Upper lobe of left lung (tissue), 6 donors: ENCODE measurements around the gene G6PC1. TPM values are rescaled to one million over a fixed set of nuclear protein-coding genes. Genes with fewer than 3 reads are reported as not detected.
"Not testable (repeated sequence)": the region's sequence is repeated elsewhere in the genome, so short reads cannot be mapped to it uniquely, and the experiment has no call there.

ENCODE experiments used
- ATAC-seq, 2 donors: fragments of 200-7000 bp; cut with Tn5 transposase; one replicate each; pipeline ENCODE4 v1.9.1; 2022; ENCODE audit warnings: mild to moderate bottlenecking in 2 of 2, moderate library complexity in 2 of 2; ENCODE audit not compliant: low FRiP score in 2 of 2
- DNase-seq, 2 donors: peaks; one replicate each; pipeline ENCODE4 v3.0.0-alpha.2; 2019 to 2020
- H3K27ac ChIP-seq, 4 donors: fragments of 200-600 bp; sonication (generic); one replicate each; pipeline ENCODE4 v1.5.1; 2016 to 2019
- H3K27me3 ChIP-seq, 4 donors: fragments of 200-600 bp; sonication (generic); one replicate each; pipeline ENCODE4 v1.5.1; 2017 to 2019
- H3K36me3 ChIP-seq, 4 donors: fragments of 200-600 bp; sonication (generic); one replicate each; pipeline ENCODE4 v1.5.1; 2016 to 2019
- H3K4me1 ChIP-seq, 4 donors: fragments of 200-600 bp; sonication (generic); one replicate each; pipeline ENCODE4 v1.5.1; 2018 to 2019
- H3K4me3 ChIP-seq, 4 donors: fragments of 200-600 bp; sonication (generic); one replicate each; pipeline ENCODE4 v1.5.1; 2017 to 2019; ENCODE audit warnings: mild to moderate bottlenecking in 2 of 4, moderate library complexity in 1 of 4
- H3K9me3 ChIP-seq, 4 donors: fragments of 200-600 bp; sonication (generic); one replicate each; pipeline ENCODE4 v1.5.1; 2018 to 2019
- EP300 ChIP-seq, 4 donors: sonication (generic); formaldehyde crosslinking; IDR thresholded peaks; one replicate each; pipeline ENCODE4 v1.5.1; 2017; ENCODE audit warnings: antibody characterized with exemption in 4 of 4, control low read depth in 2 of 4
- POLR2A ChIP-seq, 4 donors: fragments of 450-650 bp; IDR thresholded peaks; one replicate each; pipeline ENCODE4 v1.5.1; 2016 to 2017; ENCODE audit warnings: antibody characterized with exemption in 4 of 4, mild to moderate bottlenecking in 2 of 4
- POLR2AphosphoS5 ChIP-seq, 2 donors: sonication (generic); formaldehyde crosslinking; IDR thresholded peaks; one replicate each; pipeline ENCODE4 v1.5.1; 2017; ENCODE audit warnings: antibody characterized with exemption in 2 of 2
- WGBS, 2 donors: methylation state at CpG; one replicate each; pipeline ENCODE4 v1.1.5; 2017 to 2018; 5-methylcytosine and 5-hydroxymethylcytosine counted together
- total RNA-seq, 6 donors: library from RNA; depleted of rRNA in 4 of 6; stranded (reverse); fragments of >200 nt in 4 of 6; gene quantifications; one replicate each; pipeline versions ENCODE4 v1.1.0 to v1.2.1, GENCODE V29; 2016 to 2021
- TF ChIP-seq, protein P1 (sequence below), 6 experiments: fragments of 450-650 bp in 4 of 6; fragments of 200-600 bp in 2 of 6; sonication (generic) in 2 of 6; IDR thresholded peaks; one replicate each; pipeline ENCODE4 v1.5.1; 2016 to 2019; ENCODE audit warnings: antibody characterized with exemption in 6 of 6
- donor health status: DM: no; HTN: no; CAD: no; lungs with moderate emphysema.
- donor health status: DM: no; HTN: yes; CAD: no; lungs with severe emphysema.

Gene G6PC1
- total RNA-seq, 6 donors from 2014 or later: not detected

DNA sequence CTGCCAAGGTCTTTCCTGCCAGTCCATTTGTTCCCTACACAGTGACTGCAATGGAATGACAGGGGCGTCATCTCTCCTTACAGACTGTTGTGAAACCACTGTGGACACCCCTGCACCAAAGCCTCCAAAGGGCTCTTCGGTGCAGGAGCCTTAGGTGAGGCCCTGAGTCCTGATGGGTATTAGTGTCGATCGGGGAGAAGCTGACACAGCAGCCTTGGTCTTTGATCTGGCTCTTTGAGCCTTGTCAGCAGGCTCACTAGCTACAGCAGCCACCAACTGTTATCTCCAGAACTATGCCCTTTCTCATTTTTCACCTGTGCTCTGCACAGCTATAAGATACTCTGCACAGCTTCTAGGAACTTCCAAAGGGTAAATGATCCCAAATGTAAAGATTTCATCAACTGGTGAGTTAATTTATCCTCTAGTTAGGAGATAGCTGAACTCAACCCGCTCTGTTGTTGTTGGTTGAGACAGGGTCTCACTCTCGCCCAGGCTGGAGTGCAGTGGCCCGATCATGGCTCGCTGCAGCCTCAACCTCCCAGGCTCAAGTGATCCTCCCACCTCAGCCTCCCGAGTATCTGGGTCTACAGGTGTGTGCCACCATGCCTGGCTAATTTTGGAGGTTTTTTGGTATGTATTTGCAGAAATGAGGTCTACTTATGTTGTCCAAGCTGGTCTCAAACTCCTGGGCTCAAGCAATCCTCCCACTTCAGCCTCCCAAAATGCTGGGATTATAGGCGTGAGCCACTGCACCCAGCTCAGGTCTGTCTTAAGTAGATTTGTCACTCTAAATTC lies 19.7 kb downstream of the G6PC1 start:
- peaks cover 50 to 58% (median 54%) of the 10 kb centered on the region in 4 donors for H3K4me1 ChIP-seq

DNA sequence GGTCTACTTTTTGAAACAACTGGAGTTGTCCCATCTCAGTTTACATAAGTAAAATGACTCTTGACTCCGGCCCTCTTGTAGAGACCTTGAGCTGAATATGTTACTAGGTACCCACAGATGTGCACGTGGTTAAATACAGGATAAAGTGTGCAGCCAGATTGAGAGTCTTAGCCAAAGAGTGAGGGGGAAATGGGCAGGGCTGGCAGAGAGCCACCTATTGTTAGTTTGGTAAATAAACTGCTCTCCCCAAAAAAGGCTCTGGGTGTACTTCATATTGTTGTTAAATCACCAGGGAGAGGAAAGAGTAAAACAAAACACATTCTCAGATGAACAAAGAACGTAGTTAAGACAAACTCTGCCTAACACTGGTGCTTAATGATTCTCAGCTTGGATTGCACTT lies 20.3 kb downstream of the G6PC1 start:
- Histone ChIP-seq H3K4me1 (peaks cover 50 to 58% (median 54%) of the 10 kb centered on the region in 4 donors), H3K27ac (peak overlapping the region in 3 of 4 donors; percentile 29 to 79 (median 65)), H3K27me3 (no peaks in the 10 kb centered on the region), H3K9me3 (no peaks in the 10 kb centered on the region), H3K4me3 (no peak overlapping the region), H3K36me3 (no peaks in the 10 kb centered on the region)
- peak in 1 of 2 donors; percentile 33 for DNase-seq
- peak; percentile 43 to 68 for ATAC-seq
- 15 to 16% methylated on average over 3 of the region's 3 CpGs for WGBS, 2 donors
- TF ChIP-seq EP300 (IDR thresholded peaks at IDR 0.05) (peak in 1 of 4 donors; percentile 25), POLR2AphosphoS5 (IDR thresholded peaks at IDR 0.05) (peak in 1 of 2 donors; percentile 8), POLR2A (IDR thresholded peaks at IDR 0.05) (no peak)
- TF ChIP-seq, protein P1, sequence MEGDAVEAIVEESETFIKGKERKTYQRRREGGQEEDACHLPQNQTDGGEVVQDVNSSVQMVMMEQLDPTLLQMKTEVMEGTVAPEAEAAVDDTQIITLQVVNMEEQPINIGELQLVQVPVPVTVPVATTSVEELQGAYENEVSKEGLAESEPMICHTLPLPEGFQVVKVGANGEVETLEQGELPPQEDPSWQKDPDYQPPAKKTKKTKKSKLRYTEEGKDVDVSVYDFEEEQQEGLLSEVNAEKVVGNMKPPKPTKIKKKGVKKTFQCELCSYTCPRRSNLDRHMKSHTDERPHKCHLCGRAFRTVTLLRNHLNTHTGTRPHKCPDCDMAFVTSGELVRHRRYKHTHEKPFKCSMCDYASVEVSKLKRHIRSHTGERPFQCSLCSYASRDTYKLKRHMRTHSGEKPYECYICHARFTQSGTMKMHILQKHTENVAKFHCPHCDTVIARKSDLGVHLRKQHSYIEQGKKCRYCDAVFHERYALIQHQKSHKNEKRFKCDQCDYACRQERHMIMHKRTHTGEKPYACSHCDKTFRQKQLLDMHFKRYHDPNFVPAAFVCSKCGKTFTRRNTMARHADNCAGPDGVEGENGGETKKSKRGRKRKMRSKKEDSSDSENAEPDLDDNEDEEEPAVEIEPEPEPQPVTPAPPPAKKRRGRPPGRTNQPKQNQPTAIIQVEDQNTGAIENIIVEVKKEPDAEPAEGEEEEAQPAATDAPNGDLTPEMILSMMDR (IDR thresholded peaks at IDR 0.05): no peak

More for the DNA sequence above, 19.7 kb downstream of the G6PC1 start:
- ATAC-seq: no peak
- Histone ChIP-seq H3K27me3 (no peaks in the 10 kb centered on the region), H3K36me3 (no peaks in the 10 kb centered on the region), H3K27ac (peak overlapping the region in 2 of 4 donors; percentile 65 to 79), H3K4me3 (no peak overlapping the region), H3K9me3 (no peaks in the 10 kb centered on the region)
- TF ChIP-seq POLR2AphosphoS5 (IDR thresholded peaks at IDR 0.05) (no peak), POLR2A (IDR thresholded peaks at IDR 0.05) (no peak), EP300 (IDR thresholded peaks at IDR 0.05) (no peak)
- TF ChIP-seq, protein P1 (IDR thresholded peaks at IDR 0.05): no peak
- DNase-seq: peak in 1 of 2 donors; percentile 29
- 83 to 85% methylated on average over 10 of the region's 10 CpGs for WGBS, 2 donors

DNA sequence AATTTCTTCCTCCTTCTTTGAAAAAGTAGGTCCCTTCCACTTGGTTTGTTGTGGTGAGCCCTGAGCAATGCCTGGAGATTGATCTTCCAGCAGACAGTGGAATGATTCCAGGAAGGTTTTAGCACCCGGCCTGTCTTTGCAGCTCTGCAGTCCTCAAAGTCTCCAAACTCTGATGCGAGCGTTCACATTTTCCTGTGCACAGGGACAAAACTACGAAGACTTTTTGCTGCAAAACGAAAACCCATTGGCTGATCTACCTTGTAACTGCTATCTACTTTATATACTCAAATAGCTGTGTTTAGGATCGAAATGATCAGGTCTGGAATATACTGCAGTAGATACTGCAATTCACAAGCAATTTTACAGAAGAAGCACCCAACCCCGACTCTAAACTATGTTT lies 21.7 kb downstream of the G6PC1 start:
- no peaks in the 10 kb centered on the region for H3K9me3 ChIP-seq
- H3K27me3 ChIP-seq: no peaks in the 10 kb centered on the region
- no peak overlapping the region for H3K4me3 ChIP-seq
- TF ChIP-seq POLR2A (IDR thresholded peaks at IDR 0.05) (no peak), POLR2AphosphoS5 (IDR thresholded peaks at IDR 0.05) (no peak), EP300 (IDR thresholded peaks at IDR 0.05) (no peak)
- WGBS, 2 donors: 38 to 56% methylated on average over 7 of the region's 7 CpGs
- DNase-seq: no peak
- peak overlapping the region in 3 of 4 donors; percentile 57 to 79 (median 65) for H3K27ac ChIP-seq
- H3K4me1 ChIP-seq: peaks cover 49 to 58% (median 54%) of the 10 kb centered on the region in 4 donors
- ATAC-seq: no peak
- no peaks in the 10 kb centered on the region for H3K36me3 ChIP-seq

DNA sequence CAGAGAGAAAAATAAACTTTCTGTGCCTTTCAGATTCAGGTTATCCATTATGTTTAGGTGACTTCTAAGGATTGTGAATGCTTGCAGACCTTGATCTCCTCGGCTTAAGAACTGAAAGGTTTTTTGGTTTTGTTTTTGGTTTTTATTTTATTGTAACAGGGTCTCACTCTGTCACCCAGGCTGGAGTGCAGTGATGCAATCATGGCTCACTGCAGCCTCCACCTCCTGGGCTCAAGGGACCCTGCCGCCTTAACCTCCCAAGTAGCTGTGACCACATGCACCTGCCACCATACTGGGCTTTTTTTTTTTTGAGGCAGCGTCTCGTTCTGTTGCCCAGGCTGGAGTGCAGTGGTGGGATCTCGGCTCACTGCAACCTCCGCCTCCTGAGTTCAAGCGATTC lies 22.9 kb downstream of the G6PC1 start:
- not testable (repeated sequence) for H3K27me3 ChIP-seq, H3K9me3 ChIP-seq, DNase-seq, ATAC-seq, H3K4me3 ChIP-seq, H3K36me3 ChIP-seq
- H3K4me1 ChIP-seq: peaks cover 44 to 55% (median 50%) of the 10 kb centered on the region in 4 donors
- peak overlapping the region in 2 of 4 donors; percentile 2 to 57 for H3K27ac ChIP-seq
- WGBS, 2 donors: 88% methylated on average over 7 of the region's 7 CpGs

DNA sequence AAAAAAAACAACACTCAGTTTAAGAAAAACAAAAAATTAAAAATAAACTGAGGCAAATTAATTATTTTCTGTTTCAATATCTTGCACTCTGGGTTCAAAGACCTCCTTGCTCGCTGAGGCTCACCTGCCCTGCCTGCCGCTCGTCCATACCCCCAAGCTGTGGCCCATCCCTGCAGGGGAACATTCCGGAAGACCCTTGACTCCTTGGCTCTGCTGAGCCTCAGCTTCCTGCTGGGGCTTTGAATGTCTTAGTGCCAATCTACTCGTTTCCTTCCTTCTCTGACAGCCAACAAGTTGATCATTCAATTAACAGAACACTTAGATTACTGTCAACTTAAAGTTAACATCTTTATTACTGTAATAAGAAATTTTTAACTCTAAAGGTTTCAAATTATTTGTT lies 24.3 kb downstream of the G6PC1 start:
- H3K27me3 ChIP-seq: no peaks in the 10 kb centered on the region
- no peak overlapping the region for H3K4me3 ChIP-seq
- no peaks in the 10 kb centered on the region for H3K9me3 ChIP-seq
- DNase-seq (no peak), ATAC-seq (no peak)
- 37 to 38% methylated on average over 5 of the region's 5 CpGs for WGBS, 2 donors
- H3K27ac ChIP-seq: no peak overlapping the region
- no peaks in the 10 kb centered on the region for H3K36me3 ChIP-seq
- H3K4me1 ChIP-seq: peaks cover 40 to 50% (median 45%) of the 10 kb centered on the region in 4 donors
- TF ChIP-seq POLR2A (IDR thresholded peaks at IDR 0.05): no peak
- TF ChIP-seq, protein P1 (IDR thresholded peaks at IDR 0.05): no peak
